IPS-NIHi11 (cell line): ENCODE data around the gene NRP2.

Experiments
- DNase-seq: peaks from one replicate; pipeline ENCODE4 v3.0.0; 2012; ENCODE audit warnings: mixed read lengths, low spot score

Gene NRP2

GRCh38 chr2:205730701-205731582 lies 48.6 kb downstream of the NRP2 start:
- no peak for DNase-seq

GRCh38 chr2:205731583-205731981 lies 49.3 kb downstream of the NRP2 start:
- DNase-seq, result no peak

GRCh38 chr2:205732314-205732713 lies 50.0 kb downstream of the NRP2 start:
- no peak for DNase-seq

GRCh38 chr2:205733082-205733481 lies 50.8 kb downstream of the NRP2 start:
- DNase-seq, result no peak

GRCh38 chr2:205733648-205734047 lies 51.3 kb downstream of the NRP2 start:
- no peak for DNase-seq

- peak; percentile 58 for DNase-seq
Measured at GRCh38 chr2:205734436-205735037, 52.2 kb downstream of the NRP2 start.

GRCh38 chr2:205738117-205738968 lies 56.0 kb downstream of the NRP2 start:
- DNase-seq, result no peak

GRCh38 chr2:205739620-205740019 lies 57.3 kb downstream of the NRP2 start:
- DNase-seq, result no peak

GRCh38 chr2:205740381-205740780 lies 58.1 kb downstream of the NRP2 start:
- no peak for DNase-seq

GRCh38 chr2:205741256-205741978 lies 59.1 kb downstream of the NRP2 start:
- DNase-seq, result no peak

- no peak for DNase-seq
Measured at GRCh38 chr2:205743137-205743536, 60.8 kb downstream of the NRP2 start.

- no peak for DNase-seq
Measured at GRCh38 chr2:205744074-205744591, 61.8 kb downstream of the NRP2 start.

- no peak for DNase-seq
Measured at GRCh38 chr2:205745661-205746419, 63.5 kb downstream of the NRP2 start.

GRCh38 chr2:205746420-205746785 lies 64.1 kb downstream of the NRP2 start:
- DNase-seq, result no peak

- no peak for DNase-seq
Measured at GRCh38 chr2:205747829-205748386, 65.6 kb downstream of the NRP2 start.

GRCh38 chr2:205748639-205749038 lies 66.3 kb downstream of the NRP2 start:
- peak; percentile 60 for DNase-seq

- DNase-seq, result no peak
Measured at GRCh38 chr2:205749078-205749477, 66.8 kb downstream of the NRP2 start.

- no peak for DNase-seq
Measured at GRCh38 chr2:205750797-205751196, 68.5 kb downstream of the NRP2 start.

GRCh38 chr2:205751569-205752031 lies 69.3 kb downstream of the NRP2 start:
- DNase-seq, result no peak

GRCh38 chr2:205752296-205752820 lies 70.1 kb downstream of the NRP2 start:
- DNase-seq, result no peak
